Endothelial cell of umbilical vein (primary cell): Measurements from ENCODE around the gene SYAP1. TPM values are rescaled to one million over a fixed set of nuclear protein-coding genes. Genes with fewer than 3 reads are reported as not detected.

Source experiments
- BruUV-seq: library from RNA; stranded (reverse); fragments of 400-500 nt; replicated peaks from 2 replicates; lab custom pipeline; 2021; lab: Mats Ljungman, UMichigan
- CTCF ChIA-PET: fragments of 300-600, 350-600 bp; sonication (Branson Sonifier 250); formaldehyde crosslinking; loops from one replicate; lab custom pipeline; 2021; ENCODE audit warnings: antibody characterized with exemption, inconsistent platforms; lab: Charles Lee
- POLR2A ChIA-PET: fragments of 300-600, 350-600 bp; sonication (Branson Sonifier 250); formaldehyde crosslinking; loops from one replicate; lab custom pipeline; 2021; ENCODE audit warnings: antibody characterized with exemption, inconsistent platforms; lab: Charles Lee
- DNase-seq: peaks from one replicate; pipeline ENCODE4 v3.0.0-alpha.2; 2011; ENCODE audit warnings: low read depth, low spot score
- FAIRE-seq: peaks from 2 replicates; lab custom pipeline; 2011; peaks lifted over from hg19 to GRCh38; lab: Jason Lieb, UNC
- H2AFZ ChIP-seq: 2 replicates; pipeline ENCODE4 v1.6.0; 2012; ENCODE audit warnings: low read depth, low read length, control low read depth, inconsistent platforms
- H3K27ac ChIP-seq: 2 replicates; pipeline ENCODE4 v1.5.1; 2011; ENCODE audit warnings: low read depth, mild to moderate bottlenecking, control low read depth, low read length, moderate library complexity; ENCODE audit not compliant: insufficient read depth
- H3K27me3 ChIP-seq, 2 experiments: 2 replicates each; pipeline versions ENCODE4 v1.6.0 to v1.6.1; 2011; ENCODE audit warnings: low read length in 2 of 2, mixed read lengths in 1 of 2; ENCODE audit not compliant: control insufficient read depth in 2 of 2, insufficient read depth in 2 of 2
- H3K36me3 ChIP-seq, 2 experiments: 2 replicates in 1 of 2; 3 replicates in 1 of 2; pipeline ENCODE4 v1.5.1; 2011; ENCODE audit warnings: low read length in 2 of 2, mild to moderate bottlenecking in 1 of 2, moderate library complexity in 1 of 2; ENCODE audit not compliant: control insufficient read depth in 2 of 2, insufficient read depth in 2 of 2; ENCODE audit errors: extremely low read depth in 1 of 2
- H3K4me1 ChIP-seq: 3 replicates; pipeline ENCODE4 v1.5.1; 2011; ENCODE audit warnings: mild to moderate bottlenecking, low read length; ENCODE audit not compliant: control insufficient read depth, insufficient read depth; ENCODE audit errors: extremely low read depth
- H3K4me2 ChIP-seq: 2 replicates; pipeline ENCODE4 v1.6.1; 2011; ENCODE audit warnings: low read length, control low read depth, mixed read lengths; ENCODE audit not compliant: insufficient read depth
- H3K4me3 ChIP-seq, 3 experiments: fragments of 200-600 bp in 1 of 3; sonication (generic), shearing (Covaris generic) in 1 of 3; replicated peaks in 1 of 3; 2 replicates each; pipeline ENCODE4 v1.5.1; 2011 to 2016; ENCODE audit warnings: control low read depth in 3 of 3, low read length in 3 of 3, mild to moderate bottlenecking in 2 of 3, inconsistent platforms in 1 of 3, low read depth in 1 of 3, moderate library complexity in 1 of 3; ENCODE audit not compliant: insufficient read depth in 1 of 3
- H3K79me2 ChIP-seq: 2 replicates; pipeline ENCODE4 v1.6.0; 2012; ENCODE audit warnings: low read length, inconsistent platforms; ENCODE audit not compliant: control insufficient read depth, insufficient read depth
- H3K9ac ChIP-seq: replicated peaks from 2 replicates; pipeline ENCODE3; 2011; ENCODE audit warnings: low read length, control low read depth; ENCODE audit not compliant: insufficient read depth; ENCODE audit errors: extremely low read depth
- H3K9me1 ChIP-seq: replicated peaks from 3 replicates; pipeline ENCODE4 v1.6.0; 2011; ENCODE audit warnings: mild to moderate bottlenecking, low read length; ENCODE audit not compliant: control insufficient read depth, insufficient read depth; ENCODE audit errors: extremely low read depth
- H3K9me3 ChIP-seq: replicated peaks from 2 replicates; pipeline ENCODE4 v1.5.1; 2012; ENCODE audit warnings: low read length, inconsistent platforms; ENCODE audit not compliant: control insufficient read depth, insufficient read depth
- H4K20me1 ChIP-seq: replicated peaks from 2 replicates; pipeline ENCODE3; 2011; ENCODE audit warnings: mild to moderate bottlenecking, low read length; ENCODE audit not compliant: control insufficient read depth, insufficient read depth; ENCODE audit errors: extremely low read depth
- CTCF ChIP-seq, 2 donors: IDR thresholded peaks; 1 replicate in 1 of 2; 2 replicates in 1 of 2; pipeline ENCODE4 v1.5.1; 2011; ENCODE audit warnings: low read length in 2 of 2, mild to moderate bottlenecking in 2 of 2, moderate library complexity in 2 of 2, control low read depth in 1 of 2, inconsistent platforms in 1 of 2, low read depth in 1 of 2; ENCODE audit not compliant: insufficient read depth in 1 of 2; ENCODE audit errors: extremely low read depth in 1 of 2
- EZH2 ChIP-seq: IDR thresholded peaks from 2 replicates; pipeline ENCODE4 v1.6.1; 2012; ENCODE audit warnings: borderline replicate concordance, low read depth, mild to moderate bottlenecking, moderate library complexity, low read length, inconsistent platforms; ENCODE audit not compliant: severe bottlenecking
- FOS ChIP-seq: IDR thresholded peaks from 2 replicates; pipeline ENCODE4 v1.6.1; 2011; ENCODE audit warnings: mild to moderate bottlenecking, low read length, moderate library complexity, borderline replicate concordance; ENCODE audit not compliant: insufficient read depth
- GATA2 ChIP-seq: IDR thresholded peaks from 2 replicates; pipeline ENCODE4 v1.7.0; 2011; ENCODE audit warnings: low read depth, mild to moderate bottlenecking, moderate library complexity, mixed read lengths, low read length; ENCODE audit not compliant: insufficient read length, insufficient read depth
- JUN ChIP-seq: IDR thresholded peaks from 2 replicates; pipeline ENCODE4 v1.6.1; 2011; ENCODE audit warnings: borderline replicate concordance, low read depth; ENCODE audit not compliant: insufficient read length, insufficient read depth
- MYC ChIP-seq: IDR thresholded peaks from one replicate; pipeline ENCODE4 v1.6.1; 2011; ENCODE audit warnings: mild to moderate bottlenecking, low read depth, low read length
- POLR2A ChIP-seq: IDR thresholded peaks from 2 replicates; pipeline ENCODE4 v1.6.1; 2012; ENCODE audit warnings: low read depth, mild to moderate bottlenecking, control low read depth, low read length
- POLR2AphosphoS5 ChIP-seq: IDR thresholded peaks from 2 replicates; pipeline ENCODE4 v1.6.1; 2012; ENCODE audit warnings: low read depth, mild to moderate bottlenecking, control low read depth, low read length, moderate library complexity; ENCODE audit not compliant: insufficient read depth
- dilution Hi-C: fragments of 300-500 bp; cut with MboI; formaldehyde crosslinking; loops from one replicate; pipeline ENCODE4 v1.15.0; 2019; ENCODE audit warnings: low sequenced_read_pairs; ENCODE audit not compliant: extremely low pct_ligation_motif_present
- intact Hi-C: fragments of 100-400 bp; cut with micrococcal nuclease; formaldehyde crosslinking; loops from one replicate; pipeline ENCODE4 v1.10.0; 2022
- polyA plus RNA-seq, 4 experiments: library from polyadenylated mRNA; depleted of rRNA in 3 of 4; stranded (reverse) in 3 of 4; unstranded in 1 of 4; fragments of >200 nt; gene quantifications; 2 replicates each; pipeline versions ENCODE4 v1.2.1 to v1.2.3, GENCODE V29; 2011 to 2012; ENCODE audit warnings: missing spikeins in 1 of 4
- total RNA-seq: library from RNA; stranded (reverse); gene quantifications from 2 replicates; pipeline ENCODE4 v1.2.3, GENCODE V29; 2021
- TF ChIP-seq, protein P1 (sequence below): IDR thresholded peaks from 2 replicates; pipeline ENCODE4 v1.6.1; 2011; ENCODE audit not compliant: insufficient read depth, insufficient read length

SYAP1 gene
- total and polyA plus RNA-seq, 2 donors (not counting 3 experiments of a cell fraction or from before 2014, with no cell fraction given) = 3.4 to 21.9 TPM

- POLR2A ChIA-PET = interaction anchor here (1.4 to 2.0 kb wide), 2 partner anchors 13 to 53 kb away, joined by 6 to 11 read pairs; partner anchors contain the start of genes SYAP1 and TXLNG
Observed at GRCh38 chrX:16772460-16772859, 53.0 kb downstream of the SYAP1 start.

More at GRCh38 chrX:16772460-16772859, 53.0 kb downstream of the SYAP1 start:
- Histone ChIP-seq H3K9ac (no peak overlapping the region), H3K36me3 (no peaks in the 10 kb centered on the region), H3K4me1 (no peaks in the 10 kb centered on the region), H3K4me3 (no peak overlapping the region), H3K79me2 (no peaks in the 10 kb centered on the region), H3K9me3 (no peaks in the 10 kb centered on the region), H4K20me1 (no peaks in the 10 kb centered on the region), H3K27me3 (no peaks in the 10 kb centered on the region), H3K9me1 (no peaks in the 10 kb centered on the region), H3K27ac (no peak overlapping the region), H2AFZ (no peak overlapping the region), H3K4me2 (no peak overlapping the region)
- CTCF ChIA-PET = no interaction called here
- FAIRE-seq = no peak
- intact Hi-C loops = no loop called here
- dilution Hi-C loops = no loop called here
- BruUV-seq = no TSS peak
- TF ChIP-seq FOS = no peak
- TF ChIP-seq CTCF (IDR thresholded peaks at IDR 0.05; ENCODE audit: extremely low read depth in 1 of 2, insufficient read depth in 1 of 2, low read depth in 1 of 2, low read length in 2 of 2) = no peak
- no peak for TF ChIP-seq POLR2AphosphoS5
- no peak for TF ChIP-seq JUN
- TF ChIP-seq GATA2 = no peak
- TF ChIP-seq, protein P1, sequence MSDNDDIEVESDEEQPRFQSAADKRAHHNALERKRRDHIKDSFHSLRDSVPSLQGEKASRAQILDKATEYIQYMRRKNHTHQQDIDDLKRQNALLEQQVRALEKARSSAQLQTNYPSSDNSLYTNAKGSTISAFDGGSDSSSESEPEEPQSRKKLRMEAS = no peak
- no peak for TF ChIP-seq POLR2A
- no peak for TF ChIP-seq EZH2
- TF ChIP-seq MYC = no peak
- DNase-seq = no peak
